Fibroblast of skin of right quadriceps (primary cell): ENCODE results near the gene TUSC2.

Experiments used
- DNase-seq: peaks from one replicate; pipeline ENCODE4 v3.0.0-alpha.2; 2013

TUSC2 gene

DNA sequence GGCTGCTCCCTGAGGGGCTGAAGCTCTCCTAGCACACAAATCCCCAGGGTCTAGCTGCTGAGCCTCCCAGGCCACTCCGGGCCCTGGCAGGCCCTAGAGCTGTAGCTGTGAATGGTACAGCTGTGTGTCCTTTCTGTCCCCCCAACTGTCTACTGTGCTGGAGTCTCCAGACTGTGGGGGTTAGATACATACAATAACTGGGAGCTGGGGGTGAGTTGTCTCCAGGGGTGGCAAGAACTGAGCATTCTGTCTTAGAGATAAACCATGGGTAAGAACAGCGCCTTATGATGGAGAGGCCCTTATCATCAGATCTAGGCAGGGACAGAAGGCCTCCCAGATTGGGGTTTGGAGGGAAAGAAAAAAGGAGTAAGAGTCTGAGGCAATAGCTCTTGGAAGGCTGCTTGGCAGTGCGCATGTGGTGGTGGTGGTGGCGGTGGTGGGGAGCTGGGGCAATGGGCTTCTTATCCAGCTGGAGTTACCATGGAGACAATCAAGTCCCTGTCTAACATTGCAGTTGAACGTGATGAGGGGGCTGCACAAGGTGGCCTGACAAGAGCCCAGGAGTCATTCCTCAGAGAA, 26.3 kb upstream of the TUSC2 start:
- DNase-seq: no peak

DNA sequence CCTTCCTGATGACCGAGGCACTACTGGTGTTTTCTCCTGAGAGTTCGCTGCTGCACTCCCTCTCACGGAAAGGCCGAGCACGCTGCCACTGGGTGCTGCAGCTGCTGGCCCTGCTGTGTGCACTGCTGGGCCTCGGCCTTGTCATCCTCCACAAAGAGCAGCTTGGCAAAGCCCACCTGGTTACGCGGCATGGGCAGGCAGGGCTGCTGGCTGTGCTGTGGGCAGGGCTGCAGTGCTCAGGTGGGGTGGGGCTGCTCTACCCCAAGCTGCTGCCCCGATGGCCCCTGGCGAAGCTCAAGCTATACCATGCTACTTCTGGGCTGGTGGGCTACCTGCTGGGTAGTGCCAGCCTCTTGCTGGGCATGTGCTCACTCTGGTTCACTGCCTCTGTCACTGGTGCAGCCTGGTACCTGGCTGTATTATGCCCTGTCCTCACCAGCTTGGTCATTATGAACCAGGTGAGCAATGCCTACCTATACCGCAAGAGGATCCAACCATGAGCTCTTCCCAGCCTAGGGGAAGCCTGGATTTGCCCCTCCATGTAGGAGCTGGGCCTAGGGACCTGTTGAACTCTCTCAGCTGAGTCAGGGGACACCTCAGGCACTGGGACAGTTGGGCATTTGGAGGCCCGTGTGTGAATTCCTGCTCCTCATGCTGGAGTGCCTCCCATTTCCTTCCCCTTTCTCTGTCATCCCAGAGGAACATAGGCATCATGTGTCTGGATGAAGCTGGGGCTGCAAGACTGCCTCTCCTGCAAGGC, 25.4 kb upstream of the TUSC2 start:
- no peak for DNase-seq

DNA sequence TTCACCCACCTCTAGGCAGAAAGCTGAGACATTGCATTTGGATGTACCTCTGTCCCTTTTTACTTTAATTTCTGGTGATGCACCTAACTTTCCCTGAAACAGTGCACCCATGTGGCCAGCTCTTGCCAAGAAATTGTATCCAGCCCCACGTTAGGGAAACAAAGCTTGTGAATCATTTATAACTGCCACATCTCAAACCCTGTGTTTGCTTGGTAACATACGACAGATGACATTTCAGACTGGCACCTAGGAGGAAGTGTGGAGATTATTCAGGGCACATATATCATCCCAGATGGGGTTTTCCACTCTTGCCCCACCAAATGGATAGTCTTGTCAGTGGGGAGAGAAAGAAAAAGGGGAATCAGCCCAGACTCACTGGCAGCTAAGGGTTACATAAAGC, 24.8 kb upstream of the TUSC2 start:
- peak; percentile 29 for DNase-seq

DNA sequence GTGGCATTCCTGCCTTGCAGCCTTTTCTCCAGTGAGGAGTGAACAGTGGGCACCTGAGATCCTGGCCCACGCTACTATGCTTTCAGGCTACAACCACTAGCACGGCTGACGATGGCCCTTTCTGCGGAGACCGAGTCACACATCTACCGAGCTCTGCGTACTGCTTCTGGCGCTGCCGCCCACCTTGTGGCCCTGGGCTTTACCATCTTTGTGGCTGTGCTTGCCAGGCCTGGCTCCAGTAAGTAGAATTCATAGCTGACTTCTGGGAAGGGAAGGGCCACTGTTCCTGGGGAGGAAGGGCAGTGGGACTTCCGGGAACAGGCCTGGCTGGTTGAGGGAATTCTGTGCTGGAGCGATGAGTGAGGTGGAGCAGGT, 23.3 kb upstream of the TUSC2 start:
- DNase-seq: no peak

DNA sequence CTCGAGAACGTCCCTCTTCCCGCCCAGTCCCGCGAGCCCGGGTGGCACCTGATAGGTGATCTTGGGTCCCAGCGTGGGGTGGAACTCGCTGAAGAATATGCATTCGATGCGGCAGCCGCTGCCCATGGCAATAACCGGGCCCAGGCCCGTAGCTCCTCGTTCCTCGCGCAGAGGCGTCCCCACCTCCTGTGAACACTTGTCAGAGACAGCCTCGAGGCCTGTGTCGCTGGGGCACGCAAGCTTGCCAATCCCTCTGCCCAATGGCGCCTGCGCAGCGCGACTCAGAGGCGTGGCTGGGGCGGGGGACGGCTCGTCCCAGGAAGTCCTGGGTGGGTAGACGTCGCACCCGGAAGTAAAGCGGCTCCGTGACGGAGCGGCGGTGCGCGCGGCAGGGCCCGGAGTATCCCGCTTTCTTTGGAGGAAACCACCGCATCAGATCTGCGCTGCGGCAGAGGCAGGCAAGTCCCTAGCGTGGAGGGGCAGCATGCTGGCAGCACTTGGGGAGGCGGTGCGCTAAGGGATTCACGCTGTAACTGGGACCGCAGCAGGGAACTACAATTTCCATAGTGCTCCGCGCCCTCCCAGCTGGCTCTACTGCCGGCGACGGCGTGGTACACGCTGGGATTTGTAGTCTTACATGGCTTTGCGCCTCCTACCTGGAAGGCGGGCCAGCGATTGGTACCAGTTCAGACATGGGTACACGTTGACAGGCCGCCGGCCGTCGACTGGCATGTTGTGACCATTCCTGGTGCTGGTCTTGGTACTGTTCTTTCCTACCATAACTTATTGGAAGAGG, 22.7 kb upstream of the TUSC2 start, which contains the start of the genes CYB561D2 and NPRL2:
CYB561D2 (plus strand) TSS at position 336 of the 796 bp plus-strand sequence. CDS start 572 bp downstream, outside the sequence.
NPRL2 (minus strand) TSS at position 249 of the 796 bp plus-strand sequence; CDS start at position 126, 123 bp downstream.
- peak; percentile 90 for DNase-seq

DNA sequence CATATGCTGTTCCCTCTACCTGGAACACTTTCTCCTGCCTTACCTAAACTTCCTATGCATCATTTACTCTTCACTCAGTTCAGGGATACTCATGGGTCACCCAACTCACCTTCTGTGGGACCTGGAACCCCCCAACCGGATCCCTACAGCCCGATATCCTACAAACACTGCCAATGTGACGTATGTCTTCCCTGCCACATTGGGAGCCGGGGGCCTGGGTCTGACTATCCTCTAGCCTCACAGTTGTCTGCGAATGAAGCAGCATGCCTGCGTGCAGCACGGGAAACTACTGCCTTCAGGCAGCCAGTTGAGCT, 22.1 kb upstream of the TUSC2 start:
- DNase-seq: no peak

DNA sequence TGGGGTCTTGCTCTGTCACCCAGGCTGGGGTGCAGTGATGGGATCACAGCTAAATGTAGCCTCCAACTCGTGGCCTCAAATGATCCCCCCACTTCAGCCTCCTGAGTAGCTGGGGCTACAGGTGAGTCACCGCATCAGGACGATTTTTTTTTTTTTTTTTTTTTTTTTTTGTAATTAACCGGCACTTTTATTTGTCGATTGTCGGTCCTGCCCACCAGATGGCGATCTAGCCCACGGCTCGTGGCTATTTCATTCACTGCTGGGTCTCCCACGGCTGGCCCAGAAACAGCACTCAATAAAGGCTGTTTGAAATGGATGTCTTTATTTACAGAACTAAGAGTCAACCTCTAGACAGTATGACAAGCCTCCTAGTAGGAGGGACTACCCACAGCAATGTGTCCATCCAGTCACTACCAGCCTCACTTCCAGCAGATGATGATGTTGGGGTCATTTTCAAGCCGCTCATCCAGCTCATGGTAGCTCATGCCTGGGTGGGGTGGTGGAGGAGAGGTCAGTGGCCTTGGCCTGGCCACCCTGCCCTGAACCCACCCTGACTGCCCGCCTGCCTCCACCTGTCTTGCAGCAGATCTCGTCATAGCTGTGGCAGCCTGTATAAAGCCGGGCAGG, 19.3 kb upstream of the TUSC2 start:
- DNase-seq: peak; percentile 75

DNA sequence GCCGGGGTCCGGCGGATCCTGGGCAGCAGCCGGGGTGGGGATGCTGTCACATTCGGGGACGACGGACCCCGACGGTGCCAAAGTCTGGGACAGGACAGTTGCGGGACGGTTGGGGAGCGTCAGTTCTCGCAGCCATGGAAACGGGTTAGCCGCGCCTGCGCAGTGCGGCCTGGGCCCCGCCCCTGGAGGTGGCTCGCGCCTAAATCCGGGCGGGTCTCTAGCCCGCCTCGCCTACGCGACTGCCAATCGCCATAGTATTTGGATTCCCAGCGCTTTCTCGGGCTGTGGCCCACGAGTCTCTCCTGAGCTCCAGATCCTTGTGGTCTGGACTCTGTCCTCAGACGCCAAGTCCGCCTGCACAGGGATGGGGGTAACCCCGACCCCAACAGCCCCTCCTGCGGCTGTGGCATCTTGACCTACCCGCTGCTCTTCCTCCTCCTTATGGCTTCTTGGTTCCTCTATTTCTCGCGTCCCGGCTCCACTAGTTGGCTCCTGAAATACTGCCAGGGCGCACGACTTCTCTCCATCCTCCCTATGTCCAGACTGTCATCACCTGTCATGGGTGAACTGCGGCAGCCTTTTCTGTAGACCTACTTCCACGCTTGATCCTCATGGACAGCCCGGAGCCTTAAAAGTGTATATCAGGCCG, 17.7 kb upstream of the TUSC2 start, which contains the start of gene ZMYND10:
ZMYND10 (minus strand) TSS at position 147 of the 649 bp plus-strand sequence. CDS start 153 bp downstream, outside the sequence.
- peak; percentile 39 for DNase-seq

DNA sequence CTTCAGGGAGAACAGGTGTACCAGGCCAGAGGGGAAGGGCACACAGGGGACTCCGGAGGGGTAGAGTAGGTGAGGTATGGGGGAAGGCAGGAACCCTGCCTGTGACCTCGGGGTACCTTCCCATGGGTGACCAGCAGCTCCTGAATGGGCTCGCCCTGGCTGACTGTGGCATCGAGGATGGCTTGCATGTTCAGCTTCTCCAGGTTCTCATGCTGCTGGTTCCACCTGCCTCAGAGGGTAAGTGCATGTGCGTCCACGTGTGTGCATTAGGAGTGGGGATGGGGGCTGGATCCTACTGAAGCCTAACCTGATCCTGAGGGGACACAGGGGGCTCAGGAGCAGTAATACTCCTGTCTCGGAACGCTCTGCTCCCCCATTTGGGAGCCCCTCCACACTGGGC, 17.0 kb upstream of the TUSC2 start:
- no peak for DNase-seq

DNA sequence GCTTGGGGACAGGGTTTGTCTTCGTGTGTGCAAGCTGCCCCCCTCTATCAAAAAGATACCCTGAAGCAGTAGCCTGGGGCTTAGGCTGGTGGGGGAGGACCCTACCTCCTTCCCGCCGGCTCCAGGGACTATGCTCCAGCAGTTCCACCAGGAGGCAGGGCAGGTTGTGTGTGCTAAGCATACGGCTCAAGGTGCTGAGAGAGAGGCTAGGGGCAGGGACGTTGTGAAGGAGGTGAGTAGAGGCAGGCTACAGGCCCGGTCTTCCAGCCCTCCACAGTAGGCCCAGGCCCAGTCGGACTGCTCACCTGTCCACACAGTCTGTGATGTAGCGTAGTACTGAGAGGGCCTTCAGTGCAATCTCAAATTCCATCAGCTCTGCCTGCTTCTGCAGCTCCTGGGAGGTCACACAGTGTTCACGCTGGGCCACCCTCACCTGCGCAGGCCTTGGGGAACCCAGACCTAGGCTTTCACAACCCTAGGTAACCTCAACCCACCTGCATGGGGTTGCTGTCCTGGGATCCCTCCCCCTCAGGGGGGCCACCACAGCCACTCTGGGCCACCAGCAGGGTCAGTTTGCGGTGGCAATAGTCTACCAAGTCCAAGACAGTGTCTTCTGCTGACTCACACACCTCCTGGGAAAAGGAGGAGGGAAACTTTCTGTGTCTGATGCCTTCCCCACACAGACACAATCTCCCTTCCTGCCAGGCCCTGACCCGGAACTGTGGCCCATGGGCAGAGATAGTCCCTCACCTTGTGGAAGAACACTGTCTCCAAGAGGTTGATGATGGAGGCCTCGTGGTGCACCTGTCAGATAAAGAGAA, 15.0 kb upstream of the TUSC2 start:
- no peak for DNase-seq

DNA sequence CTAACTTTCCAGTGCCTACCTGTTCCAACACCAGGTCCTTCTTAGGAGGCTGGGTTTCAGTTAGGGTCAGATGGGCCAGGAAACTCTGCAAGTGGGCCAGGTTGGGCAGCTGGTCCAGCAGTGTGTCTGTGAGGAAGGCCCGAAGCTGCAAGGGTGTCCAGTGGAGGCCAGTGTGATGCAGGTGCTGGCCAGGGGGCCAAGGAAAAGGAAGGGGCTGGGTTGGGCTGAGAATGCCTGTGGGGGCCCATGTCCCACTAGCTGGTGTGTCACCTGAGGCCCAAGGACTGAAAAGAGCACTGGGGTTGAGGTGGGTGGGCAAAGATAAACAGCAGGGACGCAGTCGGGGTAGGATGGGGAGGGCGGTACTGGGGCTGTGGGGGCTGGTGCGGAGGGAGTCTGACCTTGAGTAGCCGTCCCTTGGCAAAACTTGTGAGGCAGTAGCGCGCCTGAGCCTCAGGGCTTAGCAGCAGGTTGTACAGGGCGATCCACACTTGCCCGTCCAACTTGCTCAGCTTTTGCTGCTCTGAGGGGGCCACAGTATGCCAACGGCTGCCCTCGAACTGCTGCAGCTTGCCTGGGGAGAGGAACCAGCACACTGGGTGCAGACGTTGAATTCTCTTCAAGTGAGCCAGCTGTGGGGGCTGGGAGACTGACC, 14.1 kb upstream of the TUSC2 start:
- no peak for DNase-seq

DNA sequence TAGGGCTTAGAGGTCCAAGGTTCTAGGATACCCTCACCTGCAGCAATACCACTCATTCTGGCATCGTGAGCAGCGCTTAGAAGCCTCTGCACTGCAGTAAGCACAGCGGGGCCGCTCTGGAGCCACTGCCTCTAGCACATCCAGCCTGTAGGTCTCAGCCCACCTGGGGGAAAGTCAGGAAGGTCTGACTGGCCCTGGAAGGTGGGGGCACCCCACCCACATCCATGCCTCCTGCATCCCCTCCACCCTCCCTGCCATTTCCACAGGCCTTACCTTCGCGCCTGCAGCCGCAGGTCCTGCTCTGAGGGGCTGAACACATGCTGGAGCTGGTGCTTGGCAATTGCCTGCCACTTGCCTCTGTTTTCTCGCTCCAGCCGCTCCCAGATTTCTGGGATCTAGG, 13.5 kb upstream of the TUSC2 start:
- DNase-seq: no peak

DNA sequence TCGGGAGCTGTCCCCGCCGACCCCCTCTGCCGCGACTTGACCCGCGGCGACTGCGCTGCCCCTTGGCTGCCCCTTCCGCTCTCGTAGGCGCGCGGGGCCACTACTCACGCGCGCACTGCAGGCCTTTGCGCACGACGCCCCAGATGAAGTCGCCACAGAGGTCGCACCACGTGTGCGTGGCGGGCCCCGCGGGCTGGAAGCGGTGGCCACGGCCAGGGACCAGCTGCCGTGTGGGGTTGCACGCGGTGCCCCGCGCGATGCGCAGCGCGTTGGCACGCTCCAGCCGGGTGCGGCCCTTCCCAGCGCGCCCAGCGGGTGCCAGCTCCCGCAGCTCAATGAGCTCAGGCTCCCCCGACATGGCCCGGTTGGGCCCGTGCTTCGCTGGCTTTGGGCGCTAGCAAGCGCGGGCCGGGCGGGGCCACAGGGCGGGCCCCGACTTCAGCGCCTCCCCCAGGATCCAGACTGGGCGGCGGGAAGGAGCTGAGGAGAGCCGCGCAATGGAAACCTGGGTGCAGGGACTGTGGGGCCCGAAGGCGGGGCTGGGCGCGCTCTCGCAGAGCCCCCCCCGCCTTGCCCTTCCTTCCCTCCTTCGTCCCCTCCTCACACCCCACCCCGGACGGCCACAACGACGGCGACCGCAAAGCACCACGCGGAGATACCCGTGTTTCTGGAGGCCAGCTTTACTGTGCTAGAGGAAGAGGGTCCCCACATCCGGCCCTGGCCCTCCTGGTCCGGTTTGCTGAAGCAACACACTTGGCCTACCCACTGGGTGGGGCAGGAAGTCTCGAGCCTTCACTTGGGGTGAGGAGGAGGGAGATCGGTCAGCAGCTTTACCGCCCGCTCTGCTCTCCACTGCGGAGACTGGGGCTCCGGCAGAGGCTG, 12.7 kb upstream of the TUSC2 start, which contains the start of gene RASSF1:
RASSF1 (minus strand) TSS at position 389 of the 882 bp plus-strand sequence; CDS start at position 358, 31 bp downstream.
- DNase-seq: peak; percentile 65

DNA sequence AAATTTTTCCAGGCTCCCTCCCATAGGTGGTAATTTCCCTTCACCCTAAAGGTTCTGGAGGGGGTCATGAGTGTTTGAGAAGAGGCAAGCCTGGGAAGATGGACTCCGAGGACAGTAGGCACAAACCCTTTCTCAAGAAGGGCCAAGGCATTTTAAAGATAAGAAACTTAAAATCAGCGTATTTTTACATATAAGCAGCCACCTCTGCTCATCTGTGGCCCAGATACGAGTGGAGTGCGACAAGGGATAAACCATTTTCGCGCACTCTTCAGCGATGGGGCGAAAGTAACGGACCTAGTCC, 12.1 kb upstream of the TUSC2 start:
- no peak for DNase-seq

DNA sequence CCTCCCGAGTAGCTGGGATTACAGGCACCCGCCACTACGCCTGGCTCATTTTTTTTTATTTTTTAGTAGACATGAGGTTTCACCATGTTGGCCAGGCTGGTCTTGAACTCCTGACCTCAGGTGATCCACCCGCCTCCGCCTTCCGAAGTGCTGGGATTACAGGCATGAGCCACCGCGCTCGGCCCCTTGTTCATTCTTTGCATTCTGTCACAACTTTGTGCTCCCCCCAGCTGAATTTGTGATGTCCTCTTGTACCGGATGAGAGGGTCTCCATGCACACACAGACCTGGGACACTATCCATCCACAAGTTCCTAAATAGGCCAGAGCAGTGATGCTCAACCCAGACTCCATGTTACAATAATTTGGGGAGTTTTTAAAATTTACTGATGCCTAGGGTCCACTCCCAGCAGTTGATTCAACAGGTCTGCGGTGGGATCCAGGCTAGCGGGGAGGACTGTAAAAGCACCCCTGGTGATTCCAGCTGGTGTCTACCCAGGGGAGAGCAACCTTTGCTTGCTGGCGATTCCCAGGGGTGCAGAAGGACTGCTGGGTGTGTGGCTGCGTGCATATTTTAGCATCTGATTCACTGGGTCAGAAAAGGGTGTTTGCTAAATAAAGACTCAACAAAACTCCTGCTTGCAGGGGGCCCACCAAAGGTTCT, 11.6 kb upstream of the TUSC2 start:
- peak; percentile 66 for DNase-seq

DNA sequence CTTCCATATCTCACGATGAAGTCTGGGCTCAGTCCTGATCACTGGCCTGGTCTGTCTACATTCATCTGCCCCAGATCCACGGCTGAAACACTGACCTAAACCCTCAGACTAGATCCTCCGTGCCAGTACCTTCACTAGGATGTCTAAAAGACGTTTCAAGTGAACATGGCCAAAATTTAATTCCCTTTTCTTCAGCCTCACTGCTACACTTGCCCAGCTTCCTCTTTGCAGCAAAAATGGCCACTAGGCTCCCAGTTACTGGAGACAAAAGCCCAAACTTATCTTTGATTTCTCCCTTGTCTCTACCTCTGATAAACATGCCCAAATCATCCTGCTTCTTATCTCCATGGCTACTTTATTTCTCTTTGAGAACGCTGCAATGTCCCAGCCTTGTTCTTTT, 10.9 kb upstream of the TUSC2 start:
- no peak for DNase-seq

DNA sequence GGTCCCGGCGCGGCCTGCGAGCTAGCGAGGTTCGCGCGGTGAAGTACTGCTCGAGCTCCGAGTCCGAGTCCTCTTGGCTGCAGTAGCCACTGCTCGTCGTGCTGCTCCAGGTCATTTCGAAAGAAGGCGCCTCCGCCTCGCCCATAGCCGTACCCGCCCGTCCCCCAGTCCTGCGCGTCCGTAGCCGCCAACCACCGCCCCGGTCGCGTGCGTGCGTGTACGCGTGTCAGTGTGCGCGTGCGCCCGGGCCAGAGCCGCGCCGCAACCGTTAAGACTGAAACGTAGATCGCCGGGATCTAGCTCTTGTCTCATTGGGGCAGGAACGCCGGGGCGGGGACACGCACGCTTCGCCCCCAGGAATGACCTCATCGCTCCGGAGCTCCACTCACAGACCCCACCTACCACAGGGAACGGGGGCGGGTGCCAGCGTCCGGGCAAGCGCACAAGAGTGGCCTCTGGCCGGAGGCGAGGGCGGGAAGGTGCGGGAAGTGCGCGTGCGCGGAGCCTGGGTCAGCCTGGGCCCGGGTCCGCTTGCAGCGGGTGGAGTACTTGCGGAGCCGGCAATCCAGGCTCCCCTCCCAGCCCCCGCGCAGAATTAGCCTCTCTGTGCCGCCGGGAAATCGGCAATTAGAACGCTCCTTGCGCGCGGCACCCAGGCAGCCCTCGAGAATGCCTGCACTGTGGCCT, 9.3 kb upstream of the TUSC2 start:
- peak; percentile 99 for DNase-seq

DNA sequence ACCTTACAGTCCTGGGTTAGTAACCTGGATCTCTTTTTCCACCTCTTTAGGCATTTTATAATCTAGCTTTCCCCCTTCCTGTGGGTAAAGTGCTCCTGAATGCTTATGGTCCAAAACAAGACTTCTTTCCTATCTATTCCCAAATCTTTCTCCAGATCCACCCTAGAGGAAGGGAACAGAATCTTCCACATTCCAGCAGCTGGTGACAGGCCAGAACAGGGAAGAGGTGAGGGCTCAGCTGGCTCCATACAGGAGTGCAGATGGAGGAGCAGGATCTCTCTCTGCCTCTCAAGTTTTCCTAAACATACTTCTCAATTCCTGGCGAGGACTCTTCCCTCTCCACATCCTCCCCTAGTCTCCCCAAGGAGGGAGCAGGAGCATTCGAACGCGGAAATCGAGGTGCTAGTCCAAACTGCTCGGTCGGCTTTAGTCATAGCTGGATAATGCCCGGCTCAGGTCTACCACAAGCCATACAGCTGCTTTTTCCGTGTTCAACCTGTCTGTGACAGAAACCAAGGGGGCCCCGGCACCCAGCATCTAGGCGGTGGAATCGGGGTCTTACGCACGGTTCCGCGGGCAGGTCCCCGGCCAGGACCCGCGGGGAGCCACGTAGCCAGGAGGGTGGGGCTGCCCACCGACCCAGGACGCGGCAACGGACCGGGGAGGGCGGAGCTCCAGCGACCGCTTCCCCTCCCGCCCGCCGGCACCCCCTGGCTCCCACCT, 8.6 kb upstream of the TUSC2 start:
- peak; percentile 12 for DNase-seq
